Fibroblast of skin of scalp (primary cell): ENCODE measurements around the gene CUTC.

Source experiments
- DNase-seq: peaks from one replicate; pipeline ENCODE4 v3.0.0-alpha.2; 2013

CUTC gene

GRCh38 chr10:99784016-99784726 is 52.1 kb downstream of the CUTC start:
- peak; percentile 92 for DNase-seq

DNA sequence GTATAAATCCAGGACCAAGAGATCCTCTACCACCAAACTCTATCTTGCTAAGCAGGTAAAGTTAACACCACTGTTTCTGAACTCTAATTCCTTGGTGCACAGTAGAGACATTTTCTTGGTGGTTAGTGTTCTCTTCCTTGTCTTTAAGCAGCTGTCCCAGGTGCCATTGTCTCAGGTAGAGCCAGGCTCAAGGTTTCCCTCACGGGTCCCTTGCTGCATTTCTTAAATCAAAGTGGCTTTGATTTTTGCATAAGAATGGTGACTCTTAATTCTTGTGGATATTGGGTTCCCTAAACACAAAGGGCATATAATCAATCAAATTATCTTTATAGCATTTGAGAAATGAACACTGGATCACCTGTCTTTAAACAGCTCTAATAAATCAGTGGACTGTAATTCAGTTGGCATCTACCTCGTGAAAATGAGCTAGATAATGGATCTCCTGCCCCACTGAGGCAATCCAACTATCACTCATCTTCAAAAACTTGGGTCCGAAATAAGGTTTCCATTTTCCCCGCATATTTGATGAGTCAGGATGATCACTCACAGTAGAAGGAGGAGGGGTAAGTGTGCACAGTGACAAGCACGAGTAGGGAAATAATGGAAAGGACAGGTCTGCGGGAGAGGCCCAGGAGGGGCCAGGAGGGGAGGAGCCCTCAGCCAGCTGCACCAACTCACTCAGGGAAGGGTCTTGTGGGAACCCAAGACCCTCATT is 52.9 kb downstream of the CUTC start:
- peak; percentile 35 for DNase-seq

GRCh38 chr10:99785646-99786045 is 53.6 kb downstream of the CUTC start:
- DNase-seq, result no peak

DNA sequence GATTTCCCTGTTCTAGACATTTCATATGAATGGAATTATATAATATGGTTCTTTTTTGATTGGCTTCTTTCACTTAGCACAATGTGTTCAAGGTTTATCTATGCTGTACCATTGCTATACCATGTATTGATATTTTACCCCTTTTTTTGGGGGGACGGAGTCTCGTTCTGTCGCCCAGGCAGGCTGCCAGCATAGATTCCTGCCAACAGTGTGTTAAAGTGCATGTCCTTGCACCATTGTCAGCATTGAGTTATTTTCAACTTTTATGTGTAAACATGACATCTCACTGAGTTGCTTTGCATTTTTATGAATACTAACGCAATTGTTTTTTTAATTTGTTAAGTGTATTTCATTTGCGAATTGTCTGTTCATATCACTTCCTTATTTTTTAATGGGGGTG is 55.3 kb downstream of the CUTC start:
- no peak for DNase-seq

DNA sequence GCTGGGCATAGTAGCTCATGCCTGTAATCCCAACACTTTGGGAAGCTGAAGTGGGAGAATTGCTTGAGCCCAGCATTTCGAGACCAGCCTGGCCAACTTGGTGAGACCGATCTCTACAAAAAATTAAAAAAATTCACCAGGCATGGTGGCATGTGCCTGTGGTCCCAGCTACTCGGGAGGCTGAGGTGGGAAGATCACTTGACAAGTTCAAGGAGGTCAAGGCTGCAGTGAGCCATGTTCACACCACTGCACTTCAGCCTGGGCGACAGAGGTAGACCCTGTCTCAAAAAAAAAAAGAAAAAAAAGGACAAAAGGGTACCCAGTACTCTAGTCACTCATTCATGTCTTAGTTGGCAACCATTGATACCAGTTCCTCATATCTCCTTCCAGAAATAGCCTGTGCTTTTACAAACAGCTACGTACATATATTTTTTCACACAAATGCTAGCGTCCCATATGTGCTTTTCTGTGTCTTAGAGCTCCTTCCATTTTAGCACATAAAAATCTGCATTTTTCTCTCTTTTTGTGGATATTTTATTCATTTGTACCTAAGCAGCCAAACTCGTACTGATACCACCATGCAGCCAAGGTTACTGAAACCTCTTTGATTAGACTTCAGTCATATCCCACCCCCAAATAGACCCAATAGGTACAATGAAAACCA is 55.9 kb downstream of the CUTC start:
- no peak for DNase-seq

DNA sequence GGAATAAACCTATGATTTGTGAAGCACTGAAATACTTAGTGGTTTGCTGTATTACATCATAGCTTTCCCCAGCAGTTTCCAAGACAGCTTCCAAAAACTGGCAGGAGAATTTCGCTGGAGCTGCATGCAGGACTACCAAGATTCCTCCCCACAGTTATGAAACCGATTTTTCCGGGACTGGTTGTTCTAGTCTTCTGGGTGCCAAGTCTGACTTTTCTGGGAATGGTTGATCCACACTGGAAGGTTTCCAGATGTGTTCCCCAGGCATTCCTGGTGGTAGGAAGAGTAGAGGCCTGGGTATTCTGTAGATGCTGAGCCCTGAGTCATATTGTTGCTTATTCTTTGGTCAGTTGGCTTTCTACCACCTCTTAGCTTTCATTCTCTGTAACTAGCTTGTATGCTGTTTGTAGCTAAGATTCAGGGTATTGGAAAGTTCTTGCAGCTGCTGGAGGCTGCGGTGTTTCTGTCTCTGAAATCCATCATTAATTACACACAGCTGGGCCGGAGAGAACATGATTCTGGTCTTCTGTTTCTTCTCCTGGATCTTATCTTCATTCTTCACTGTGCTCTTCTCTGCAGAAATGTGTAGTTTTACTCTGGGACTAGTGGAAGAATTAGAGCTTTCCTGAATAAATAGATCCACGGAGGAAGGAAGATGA is 56.7 kb downstream of the CUTC start:
- peak; percentile 97 for DNase-seq

- DNase-seq, result no peak
These were observed 59.8 kb downstream of the CUTC start for GRCh38 chr10:99791831-99792230.

- no peak for DNase-seq
These were observed 61.8 kb downstream of the CUTC start for GRCh38 chr10:99793819-99794218.

- no peak for DNase-seq
These were observed 64.9 kb downstream of the CUTC start for GRCh38 chr10:99796928-99797327.

GRCh38 chr10:99798031-99798430 is 66.0 kb downstream of the CUTC start:
- DNase-seq, result no peak

DNA sequence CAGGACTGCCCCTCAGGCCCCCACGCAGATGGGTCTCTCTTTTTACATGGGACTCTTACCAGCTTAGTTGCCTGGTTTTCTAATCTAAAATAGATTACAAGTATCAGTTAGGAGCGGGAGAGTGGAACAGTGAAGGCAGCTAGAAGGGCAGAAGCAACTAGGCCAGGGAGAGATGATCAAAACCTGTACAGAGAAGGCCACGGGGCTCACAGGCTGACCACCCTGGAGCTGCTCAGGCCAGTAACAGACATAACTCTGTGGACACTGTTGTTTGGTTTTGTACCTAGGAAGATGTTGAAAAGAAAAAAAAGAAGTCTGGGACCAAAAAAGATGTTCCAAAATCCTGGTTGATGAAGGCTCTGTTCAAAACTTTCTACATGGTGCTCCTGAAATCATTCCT is 66.9 kb downstream of the CUTC start:
- no peak for DNase-seq

- DNase-seq, result no peak
These were observed 67.6 kb downstream of the CUTC start for GRCh38 chr10:99799613-99800012.

DNA sequence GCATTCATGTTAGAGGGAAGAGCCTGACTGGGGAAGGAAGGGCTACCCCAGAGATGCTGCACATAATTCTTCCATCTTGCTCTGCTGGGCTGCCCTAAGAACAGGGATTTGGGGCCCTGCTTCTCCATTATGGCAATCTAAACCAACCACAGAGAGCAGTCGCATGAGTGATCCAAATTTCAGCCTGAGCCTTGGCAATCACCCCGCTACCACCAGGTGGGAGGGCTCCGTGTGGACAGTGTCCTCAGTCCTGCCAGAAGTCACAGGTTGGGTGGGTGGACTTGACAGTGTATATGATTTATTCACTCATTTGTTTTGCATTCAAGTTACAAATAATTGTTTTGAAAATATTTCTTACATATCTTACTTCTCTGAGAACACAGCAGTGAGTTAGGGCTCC is 72.4 kb downstream of the CUTC start:
- DNase-seq, result no peak

DNA sequence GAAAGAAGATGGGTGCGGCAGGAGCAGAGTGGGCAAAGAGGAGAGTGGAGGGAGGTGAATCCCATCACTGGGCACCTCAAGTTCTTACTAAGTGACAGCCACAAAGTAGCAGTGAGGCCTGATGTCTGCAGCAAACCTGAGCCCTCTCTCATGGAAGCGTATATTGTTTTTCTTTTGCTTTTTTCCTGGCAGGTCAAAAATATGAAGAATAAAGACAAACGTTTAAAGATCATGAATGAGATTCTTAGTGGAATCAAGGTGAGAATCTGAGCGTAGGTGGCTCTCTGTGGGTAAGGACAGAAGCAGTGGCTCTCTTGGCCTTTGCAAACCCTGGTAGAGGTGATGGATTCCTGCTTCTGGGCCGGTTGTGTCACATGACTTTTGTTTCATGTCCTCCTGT is 73.2 kb downstream of the CUTC start:
- no peak for DNase-seq
